OCI-LY1 (cell line): ENCODE data around the gene PPP1R14D.
A peak's percentile ranks its signal among the peaks of the same experiment; 100 is the strongest.

Source experiments
- H2AFZ ChIP-seq: fragments of 200-600 bp; sonication (generic), shearing (Covaris generic); 2 replicates; pipeline ENCODE4 v1.6.0; 2014; ENCODE audit warnings: antibody characterized with exemption, mild to moderate bottlenecking, low read length
- H3F3A ChIP-seq: fragments of 200-600 bp; sonication (generic), shearing (Covaris generic); 2 replicates; pipeline ENCODE4 v1.6.0; 2014; ENCODE audit warnings: mild to moderate bottlenecking, antibody characterized with exemption, low read length, moderate library complexity; ENCODE audit not compliant: insufficient read depth
- H3K27ac ChIP-seq: fragments of 200-600 bp; sonication (generic); 2 replicates; pipeline ENCODE4 v1.5.1; 2014; ENCODE audit warnings: low read length, mixed run types, mild to moderate bottlenecking, low read depth; ENCODE audit not compliant: poor library complexity, severe bottlenecking
- H3K27me3 ChIP-seq: fragments of 200-600 bp; sonication (generic); 2 replicates; pipeline ENCODE4 v1.6.0; 2014; ENCODE audit warnings: antibody characterized with exemption, mild to moderate bottlenecking, low read length, moderate library complexity; ENCODE audit not compliant: insufficient read depth
- H3K36me3 ChIP-seq: fragments of 200-600 bp; sonication (generic); 2 replicates; pipeline ENCODE4 v1.6.1; 2014; ENCODE audit warnings: mild to moderate bottlenecking, antibody characterized with exemption, low read length, moderate library complexity, mixed read lengths; ENCODE audit not compliant: insufficient read depth
- H3K4me1 ChIP-seq: fragments of 200-600 bp; sonication (generic); 2 replicates; pipeline ENCODE4 v1.5.1; 2014; ENCODE audit warnings: mild to moderate bottlenecking, low read length, moderate library complexity; ENCODE audit not compliant: insufficient read depth, severe bottlenecking
- H3K4me2 ChIP-seq: fragments of 200-600 bp; sonication (generic), shearing (Covaris generic); 2 replicates; pipeline ENCODE4 v1.6.1; 2014; ENCODE audit warnings: low read length
- H3K4me3 ChIP-seq: fragments of 200-600 bp; sonication (generic); 2 replicates; pipeline ENCODE4 v1.5.1; 2014; ENCODE audit warnings: low read length, low read depth, mild to moderate bottlenecking, mixed read lengths; ENCODE audit not compliant: poor library complexity, severe bottlenecking
- H3K79me2 ChIP-seq: fragments of 200-600 bp; shearing (Covaris generic); 2 replicates; pipeline ENCODE4 v1.6.1; 2016; ENCODE audit warnings: mixed run types, low read length, mixed read lengths; ENCODE audit not compliant: insufficient read depth
- H3K9ac ChIP-seq: fragments of 200-600 bp; sonication (generic), shearing (Covaris generic); 2 replicates; pipeline ENCODE4 v1.6.1; 2014; ENCODE audit warnings: mild to moderate bottlenecking, low read length, mixed read lengths
- H3K9me2 ChIP-seq: fragments of 200-600 bp; sonication (generic), shearing (Covaris generic); 2 replicates; pipeline ENCODE4 v1.6.1; 2014; ENCODE audit warnings: low read depth, mild to moderate bottlenecking, low read length, mixed read lengths
- H3K9me3 ChIP-seq: fragments of 200-600 bp; shearing (Covaris generic); 2 replicates; pipeline ENCODE4 v1.6.1; 2014; ENCODE audit warnings: low read length, mixed read lengths
- H4K20me1 ChIP-seq: fragments of 200-600 bp; sonication (generic), shearing (Covaris generic); 2 replicates; pipeline ENCODE4 v1.6.0; 2016; ENCODE audit warnings: mild to moderate bottlenecking, low read length; ENCODE audit not compliant: insufficient read depth
- CTCF ChIP-seq: fragments of 200-600 bp; sonication (generic), shearing (Covaris generic); IDR thresholded peaks from 2 replicates; pipeline ENCODE4 v1.5.1; 2017; ENCODE audit warnings: mild to moderate bottlenecking, antibody characterized with exemption, low read length, moderate library complexity, mixed read lengths
- EZH2 ChIP-seq: fragments of 200-600 bp; sonication (generic), shearing (Covaris generic); IDR thresholded peaks from 2 replicates; pipeline ENCODE4 v1.8.0; 2017; ENCODE audit warnings: borderline replicate concordance, mixed run types, mild to moderate bottlenecking, antibody characterized with exemption, low read length, moderate library complexity, mixed read lengths

PPP1R14D gene

DNA sequence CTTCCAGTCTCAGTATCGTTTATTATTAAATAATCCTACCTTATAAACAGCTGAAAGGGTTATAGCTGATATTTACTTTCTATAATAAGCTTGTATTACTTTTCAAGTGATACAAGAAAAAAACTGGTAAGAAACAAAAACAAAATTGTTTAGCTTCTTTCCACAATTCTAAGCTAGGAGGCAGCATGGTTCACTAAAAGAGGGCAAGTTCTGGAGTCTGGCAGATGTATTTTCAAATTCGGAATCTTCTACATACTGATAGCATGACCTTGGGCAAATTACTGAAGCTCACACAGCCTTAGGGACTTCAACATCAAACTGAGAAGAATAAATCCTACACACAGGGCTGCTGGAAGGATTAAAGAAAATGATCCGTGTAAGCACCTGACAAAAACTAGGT is 43.3 kb downstream of the PPP1R14D start:
- no peaks in the 10 kb centered on the region for H4K20me1 ChIP-seq
- no peaks in the 10 kb centered on the region for H3K79me2 ChIP-seq
- H3K4me2 ChIP-seq = no peak overlapping the region
- peaks cover 11% of the 10 kb centered on the region for H3K4me1 ChIP-seq
- no peaks in the 10 kb centered on the region for H3K27me3 ChIP-seq
- H3K9me2 ChIP-seq = no peaks in the 10 kb centered on the region
- H2AFZ ChIP-seq = no peak overlapping the region
- H3K36me3 ChIP-seq = no peaks in the 10 kb centered on the region; the same call in 1 of the 2 replicates
- H3K9ac ChIP-seq = no peak overlapping the region
- H3K9me3 ChIP-seq = no peaks in the 10 kb centered on the region
- TF ChIP-seq CTCF = no peak
- TF ChIP-seq EZH2 = no peak
- H3K27ac ChIP-seq = no peak overlapping the region
- H3K4me3 ChIP-seq = no peak overlapping the region
- H3F3A ChIP-seq = no peaks in the 10 kb centered on the region

DNA sequence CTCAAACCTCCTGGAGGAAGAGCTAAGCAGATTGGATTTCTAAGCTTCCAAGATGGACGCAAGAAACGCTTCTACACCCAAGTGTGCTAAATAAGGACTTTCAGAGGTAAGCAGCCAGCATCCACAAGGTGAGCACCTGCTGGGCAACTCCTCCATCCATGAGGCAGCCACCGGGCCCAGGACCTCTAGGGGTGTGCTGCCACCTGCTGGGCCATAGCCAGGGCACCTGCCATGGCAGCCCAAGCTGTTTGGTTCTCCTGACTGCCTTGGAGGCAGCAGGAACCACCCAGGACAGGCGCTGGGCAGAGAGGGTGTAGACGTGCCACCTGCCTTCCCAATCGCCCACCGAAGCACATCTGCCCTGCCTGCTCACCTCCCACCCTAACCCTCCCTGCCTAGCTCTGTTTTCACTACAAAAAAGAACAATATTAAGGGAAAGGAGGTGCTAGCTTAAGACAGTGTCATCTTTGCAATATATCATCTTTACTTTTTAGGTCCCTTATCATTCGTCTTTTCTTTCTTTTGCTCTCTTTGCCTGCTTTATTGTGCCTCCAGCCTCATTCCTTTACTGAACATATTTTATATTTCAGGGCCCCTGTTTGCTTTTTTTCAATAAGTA is 45.8 kb downstream of the PPP1R14D start:
- Histone ChIP-seq H3K27me3 (no peaks in the 10 kb centered on the region), H3K9me3 (no peaks in the 10 kb centered on the region), H2AFZ (no peak overlapping the region), H3F3A (no peaks in the 10 kb centered on the region), H3K36me3 (peaks cover 14% of the 10 kb centered on the region), H3K4me2 (no peak overlapping the region), H4K20me1 (no peaks in the 10 kb centered on the region), H3K4me1 (peaks cover 7% of the 10 kb centered on the region), H3K79me2 (no peaks in the 10 kb centered on the region), H3K9ac (no peak overlapping the region), H3K9me2 (no peaks in the 10 kb centered on the region), H3K4me3 (no peak overlapping the region), H3K27ac (no peak overlapping the region)
- TF ChIP-seq CTCF (peak; percentile 95), EZH2 (no peak)

DNA sequence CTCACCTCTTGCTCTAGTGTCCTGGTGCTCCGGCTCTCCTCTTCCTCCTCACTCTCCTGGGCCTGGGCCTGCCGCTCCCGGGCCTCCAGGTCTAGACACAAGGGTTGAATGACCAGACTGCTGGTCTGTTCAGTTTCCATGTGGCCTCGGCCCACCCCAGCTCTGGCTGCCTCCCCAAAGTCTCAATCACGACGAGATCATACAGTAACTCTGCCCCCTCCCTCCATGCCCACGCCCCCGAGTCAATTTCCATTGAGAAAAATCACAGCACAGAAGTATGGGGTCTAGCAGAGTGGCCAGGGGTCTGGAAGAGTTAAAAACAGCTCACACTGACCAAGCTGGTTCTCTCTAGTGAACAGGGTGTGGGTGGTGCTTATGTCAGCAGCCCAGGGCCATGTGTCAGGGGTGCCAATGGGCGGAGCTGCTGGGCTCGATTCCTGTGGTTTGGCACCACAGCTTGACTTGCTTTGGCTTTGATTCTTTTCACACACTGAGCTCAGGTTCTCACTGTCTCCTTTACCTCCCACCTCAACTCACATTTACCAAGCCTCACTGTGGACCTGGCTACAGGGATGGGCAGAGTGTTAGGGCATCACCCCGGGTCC is 51.9 kb downstream of the PPP1R14D start:
- Histone ChIP-seq H2AFZ (no peak overlapping the region), H3K79me2 (no peaks in the 10 kb centered on the region), H3K4me3 (no peak overlapping the region), H3F3A (no peaks in the 10 kb centered on the region), H3K4me2 (no peak overlapping the region), H3K4me1 (no peaks in the 10 kb centered on the region), H3K9me2 (no peaks in the 10 kb centered on the region), H3K36me3 (peaks cover 44% of the 10 kb centered on the region), H3K9me3 (no peaks in the 10 kb centered on the region), H3K27me3 (no peaks in the 10 kb centered on the region), H4K20me1 (no peaks in the 10 kb centered on the region), H3K27ac (no peak overlapping the region), H3K9ac (no peak overlapping the region)
- no peak for TF ChIP-seq CTCF
- no peak for TF ChIP-seq EZH2
